Activated CD4-positive, alpha-beta T cell treated with anti-CD3 and anti-CD28 coated beads, Interleukin-2, amount 50 U/mL, for 16 hours (primary cell): ENCODE results near the gene HOXD3.

Source experiments
- DNase-seq: peaks from one replicate; pipeline ENCODE4 v3.0.0-alpha.2; 2020

HOXD3 gene

DNA sequence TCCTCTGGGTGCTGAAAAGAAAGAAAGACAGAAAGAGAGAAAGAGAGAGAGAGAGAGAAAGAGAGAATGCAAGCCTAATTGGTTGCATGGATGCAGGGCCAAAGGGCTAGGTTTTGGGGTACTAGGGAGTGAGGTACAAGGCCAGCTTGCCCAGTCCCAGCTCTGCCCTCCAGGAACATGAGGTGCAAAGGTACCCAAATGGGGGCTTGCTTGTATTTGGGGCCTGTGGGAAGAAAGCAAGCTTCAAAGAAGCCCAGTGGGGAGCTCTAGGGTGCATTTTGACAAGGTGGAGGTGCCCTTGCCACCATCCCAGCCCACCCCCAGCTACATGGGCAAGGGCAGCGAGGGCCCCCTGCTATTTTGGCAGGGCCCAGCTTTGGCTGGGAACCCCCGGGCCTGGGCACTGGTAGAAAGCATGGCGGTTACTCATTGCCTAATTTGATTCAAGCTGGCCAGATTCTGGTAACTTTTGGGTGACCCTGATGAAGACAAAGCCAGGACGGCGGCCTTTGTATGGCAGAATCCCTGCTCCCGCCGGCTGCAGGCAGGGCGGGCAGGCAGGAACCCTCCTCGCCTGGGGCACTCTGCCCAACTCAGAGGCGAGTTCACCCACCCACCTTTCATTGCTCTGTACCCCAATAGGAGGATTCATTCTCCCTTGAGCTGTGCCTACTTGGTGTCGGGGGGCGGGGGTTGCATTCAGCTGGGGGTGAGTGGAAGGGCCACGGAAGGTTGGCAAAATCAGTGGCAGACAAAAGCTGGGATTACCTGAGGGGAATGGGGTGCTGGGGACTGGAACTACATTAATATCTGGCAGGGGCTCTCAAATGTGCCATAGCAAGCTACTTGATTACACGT is 6.3 kb upstream of the HOXD3 start:
- no peak for DNase-seq

DNA sequence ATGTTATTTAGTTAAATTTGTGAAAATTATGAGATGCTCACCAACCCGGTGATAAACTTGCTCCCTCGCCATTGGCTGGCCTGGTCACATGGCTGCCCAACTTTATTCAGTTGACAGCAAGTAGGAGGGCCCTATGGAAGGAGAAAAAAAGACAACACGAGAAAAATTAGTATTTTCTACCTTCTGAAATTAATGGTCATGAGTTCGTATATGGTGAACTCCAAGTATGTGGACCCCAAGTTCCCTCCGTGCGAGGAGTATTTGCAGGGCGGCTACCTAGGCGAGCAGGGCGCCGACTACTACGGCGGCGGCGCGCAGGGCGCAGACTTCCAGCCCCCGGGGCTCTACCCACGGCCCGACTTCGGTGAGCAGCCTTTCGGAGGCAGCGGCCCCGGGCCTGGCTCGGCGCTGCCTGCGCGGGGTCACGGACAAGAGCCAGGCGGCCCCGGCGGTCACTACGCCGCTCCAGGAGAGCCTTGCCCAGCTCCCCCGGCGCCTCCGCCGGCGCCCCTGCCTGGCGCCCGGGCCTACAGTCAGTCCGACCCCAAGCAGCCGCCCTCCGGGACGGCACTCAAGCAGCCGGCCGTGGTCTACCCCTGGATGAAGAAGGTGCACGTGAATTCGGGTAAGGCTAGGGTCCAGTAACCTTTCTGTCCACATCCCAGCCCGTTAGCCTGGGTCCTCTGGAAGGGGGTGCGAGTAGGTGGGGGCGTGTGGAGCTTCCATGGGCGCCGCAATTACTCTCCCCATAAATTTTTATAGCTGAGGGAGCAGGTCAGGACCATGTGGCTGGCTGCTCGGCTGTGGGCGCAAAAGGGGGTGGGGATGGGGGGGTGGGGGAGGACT is 5.4 kb upstream of the HOXD3 start, which contains the start of gene HOXD4:
Gene HOXD4, plus strand, starts transcription at position 109 of the 846 bp plus-strand sequence. Its CDS starts 84 bp downstream, at position 193.
- no peak for DNase-seq

- no peak for DNase-seq
Measured at GRCh38 chr2:176152350-176153181, 4.5 kb upstream of the HOXD3 start.

DNA sequence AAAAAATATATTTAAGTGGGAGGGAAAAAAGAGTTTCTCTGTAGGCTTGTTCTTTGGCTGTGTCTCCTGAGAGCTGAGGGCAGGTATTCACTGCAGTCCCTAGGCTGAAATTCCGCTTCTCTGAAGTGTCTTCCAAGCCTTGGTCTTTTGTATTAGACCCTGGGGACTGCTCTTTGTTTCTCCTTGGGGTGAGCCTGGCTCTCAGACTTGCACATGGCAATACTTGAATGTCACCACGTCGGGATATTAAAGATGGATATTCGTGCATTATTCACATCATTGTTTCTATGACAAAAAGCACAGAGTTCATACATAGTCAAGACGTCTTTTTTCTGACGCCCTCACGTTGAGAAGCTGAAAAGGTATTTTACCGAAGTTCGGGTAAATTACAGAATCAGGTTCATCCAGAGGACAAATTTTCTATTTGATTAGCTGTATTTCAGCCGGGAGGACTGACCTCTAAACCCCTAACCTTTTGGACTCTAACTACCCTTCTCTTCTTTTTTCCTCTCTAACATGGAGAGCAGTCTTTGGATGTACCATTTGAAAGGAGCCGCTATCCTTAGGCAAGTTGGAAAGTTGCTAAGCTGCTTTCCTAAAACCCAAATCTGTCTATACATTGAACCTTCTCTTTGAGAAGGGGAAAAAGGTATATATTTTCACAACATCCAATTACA is 2.4 kb upstream of the HOXD3 start:
- DNase-seq, result no peak

DNA sequence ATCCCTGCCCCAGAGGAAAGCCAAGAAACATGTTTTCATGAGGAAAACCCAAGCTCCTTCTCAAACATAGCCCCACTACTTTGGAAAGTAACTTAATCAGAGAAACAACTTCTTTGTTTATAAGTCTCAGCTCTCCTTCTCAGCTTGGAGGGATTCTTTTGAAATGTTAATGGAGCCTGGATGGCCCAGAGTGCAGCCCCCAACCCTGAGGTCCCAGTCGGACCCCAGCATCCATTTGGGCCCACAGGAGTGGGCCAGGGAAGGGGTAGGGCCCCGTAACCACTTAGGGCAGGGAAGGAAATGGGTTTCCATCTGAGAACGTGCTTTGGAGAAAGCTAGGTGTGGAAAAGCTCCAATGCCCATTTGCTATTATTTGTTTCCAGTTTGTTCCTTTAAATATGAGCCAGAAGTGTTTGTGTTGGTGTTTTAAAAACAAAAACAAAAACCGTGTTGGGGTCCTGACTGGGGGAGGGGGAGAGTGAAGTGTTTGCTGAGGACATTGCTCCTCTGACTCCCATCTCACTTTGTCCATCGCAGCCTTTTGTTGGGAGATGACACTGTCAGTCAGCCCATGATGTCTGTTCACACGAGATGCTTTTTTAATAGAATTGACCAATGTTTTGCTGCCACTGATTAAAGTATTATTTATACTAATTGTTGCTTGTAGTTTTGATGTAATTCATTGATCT is 1.6 kb upstream of the HOXD3 start:
- DNase-seq, result no peak

DNA sequence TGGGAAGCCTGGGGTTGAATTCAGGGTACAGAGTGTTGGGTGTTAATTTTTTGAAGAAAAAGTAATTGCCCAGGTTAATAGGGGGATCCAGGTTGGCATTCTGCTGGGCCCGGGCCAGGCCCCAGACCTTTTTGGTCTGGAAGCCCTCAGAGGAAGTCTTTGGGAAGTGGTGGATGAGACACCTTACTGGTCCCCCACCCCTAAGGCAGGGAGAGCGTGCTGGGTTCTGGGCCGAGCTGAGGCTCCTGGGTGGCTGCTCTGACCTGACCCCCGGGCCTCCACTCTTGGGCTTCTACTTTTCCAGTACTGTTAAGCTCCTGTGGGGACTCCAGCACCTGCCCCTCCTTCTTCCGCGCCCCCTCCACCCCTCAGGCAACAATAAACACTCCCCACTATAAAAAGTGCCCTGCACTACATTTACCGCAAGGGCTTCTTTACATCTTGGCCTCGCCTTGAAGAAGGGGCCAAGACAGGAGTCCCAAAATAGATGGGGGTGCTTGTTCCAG is 753 bp upstream of the HOXD3 start:
- DNase-seq, result no peak

- no peak for DNase-seq
Measured at GRCh38 chr2:176157499-176158185, 535 bp downstream of the HOXD3 start.

- no peak for DNase-seq
Measured at GRCh38 chr2:176158186-176158591, 1.1 kb downstream of the HOXD3 start.

- DNase-seq, result no peak
Measured at GRCh38 chr2:176158855-176159662, 2.0 kb downstream of the HOXD3 start.

DNA sequence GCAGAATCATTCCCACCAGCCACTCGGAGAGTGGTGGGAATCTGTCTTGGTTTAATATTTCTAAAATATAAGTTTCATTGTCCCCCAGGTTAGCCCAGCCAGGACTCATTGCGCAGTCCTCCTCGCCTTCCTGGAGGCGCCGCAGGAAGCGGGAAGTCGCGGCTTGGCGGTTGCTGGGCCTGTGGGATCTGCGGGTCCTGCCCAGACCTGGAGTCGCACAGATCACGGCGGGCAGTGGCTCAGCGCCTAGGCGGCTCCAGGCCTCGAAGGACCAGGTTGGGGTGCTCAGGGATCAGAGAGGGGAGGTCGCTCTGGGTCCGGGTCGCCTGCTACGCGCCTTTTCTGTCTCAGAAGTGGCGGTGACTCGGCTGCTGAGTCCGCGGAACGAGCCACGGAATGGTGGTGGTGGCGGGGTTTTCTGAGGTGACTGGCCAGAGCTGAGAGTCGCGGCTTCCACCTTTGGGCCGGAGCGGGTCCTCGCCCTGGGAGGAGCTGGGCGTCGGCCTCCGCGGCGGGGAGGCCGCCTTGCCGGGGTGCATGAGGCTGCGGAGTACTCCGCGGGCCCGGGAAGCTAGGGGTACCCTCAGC is 2.6 kb downstream of the HOXD3 start:
- no peak for DNase-seq

DNA sequence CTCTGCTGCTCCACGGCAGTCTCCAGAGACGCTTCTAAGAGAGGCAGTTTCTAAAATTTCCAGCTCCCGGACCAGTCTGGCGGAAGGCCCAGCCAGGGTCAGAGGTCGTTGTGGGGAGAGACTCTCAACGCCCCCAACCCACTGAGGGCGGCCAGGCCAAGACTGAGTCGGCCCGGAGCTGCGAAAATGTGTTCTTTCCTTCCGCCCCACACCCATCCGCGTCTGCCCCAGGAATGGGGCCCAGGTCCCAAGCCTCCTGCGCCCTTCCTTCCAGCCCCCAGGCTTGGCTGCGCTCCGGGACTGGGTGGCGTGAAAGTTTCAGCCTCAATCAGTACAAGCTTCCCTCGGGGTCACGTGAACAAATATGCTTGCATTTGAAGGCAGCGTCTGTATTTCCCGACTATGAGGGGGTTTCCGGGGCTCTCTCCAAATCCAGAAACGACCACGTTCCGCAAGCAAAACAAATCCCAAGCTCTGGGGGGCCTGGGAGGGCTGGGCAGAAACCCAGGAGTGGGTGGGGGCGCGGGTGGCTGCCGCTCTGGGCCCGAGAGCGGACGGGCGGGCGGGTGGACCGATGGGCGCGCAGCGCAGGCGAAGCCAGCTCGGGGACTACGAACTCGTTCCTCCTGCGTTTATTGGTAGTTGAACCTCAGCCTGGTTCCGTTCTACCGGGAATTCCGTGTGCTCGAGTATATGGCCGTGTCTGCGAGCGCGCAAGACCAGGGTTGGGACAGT is 3.3 kb downstream of the HOXD3 start:
- DNase-seq, result no peak

DNA sequence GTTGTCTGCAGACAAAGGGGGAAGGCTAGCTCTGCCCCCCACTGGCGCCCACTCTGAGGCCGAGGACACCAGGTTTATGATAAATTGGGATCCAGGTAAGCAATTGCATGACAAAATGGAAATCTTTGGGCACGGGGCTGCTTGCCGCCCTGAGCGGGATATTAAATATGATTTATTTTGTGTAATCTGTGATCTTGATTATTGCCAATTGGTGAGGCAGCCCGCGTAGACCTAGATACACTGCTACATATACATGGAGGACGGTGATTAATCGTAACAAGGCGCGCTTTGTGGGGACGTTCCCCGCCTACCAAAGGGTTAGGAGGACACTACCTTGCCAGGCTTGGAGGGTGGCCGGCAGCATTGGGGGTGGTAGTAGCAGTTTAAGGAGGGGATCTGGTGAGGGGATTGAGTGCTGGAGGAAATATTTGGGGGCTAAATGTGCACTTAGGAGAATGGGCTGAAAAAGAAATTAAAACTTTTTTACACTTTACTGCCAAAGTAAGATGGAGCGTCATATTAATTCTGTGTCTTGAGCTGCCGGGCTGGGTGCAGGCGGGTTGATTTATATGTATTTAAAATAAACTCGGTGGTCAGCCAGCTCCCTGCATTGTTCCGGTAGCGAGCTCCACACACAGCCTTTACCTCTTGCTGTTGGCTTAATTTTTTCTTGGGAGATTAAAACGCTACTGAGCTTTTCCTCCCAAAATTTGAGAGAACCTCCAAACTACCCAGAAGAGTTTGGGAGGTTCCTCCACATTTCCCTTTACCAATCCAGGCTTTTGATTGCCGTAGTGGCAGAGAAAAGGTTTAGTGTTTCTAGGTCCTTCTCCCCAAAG is 4.1 kb downstream of the HOXD3 start:
- no peak for DNase-seq

- DNase-seq, result no peak
Measured at GRCh38 chr2:176161825-176162626, 4.9 kb downstream of the HOXD3 start.

DNA sequence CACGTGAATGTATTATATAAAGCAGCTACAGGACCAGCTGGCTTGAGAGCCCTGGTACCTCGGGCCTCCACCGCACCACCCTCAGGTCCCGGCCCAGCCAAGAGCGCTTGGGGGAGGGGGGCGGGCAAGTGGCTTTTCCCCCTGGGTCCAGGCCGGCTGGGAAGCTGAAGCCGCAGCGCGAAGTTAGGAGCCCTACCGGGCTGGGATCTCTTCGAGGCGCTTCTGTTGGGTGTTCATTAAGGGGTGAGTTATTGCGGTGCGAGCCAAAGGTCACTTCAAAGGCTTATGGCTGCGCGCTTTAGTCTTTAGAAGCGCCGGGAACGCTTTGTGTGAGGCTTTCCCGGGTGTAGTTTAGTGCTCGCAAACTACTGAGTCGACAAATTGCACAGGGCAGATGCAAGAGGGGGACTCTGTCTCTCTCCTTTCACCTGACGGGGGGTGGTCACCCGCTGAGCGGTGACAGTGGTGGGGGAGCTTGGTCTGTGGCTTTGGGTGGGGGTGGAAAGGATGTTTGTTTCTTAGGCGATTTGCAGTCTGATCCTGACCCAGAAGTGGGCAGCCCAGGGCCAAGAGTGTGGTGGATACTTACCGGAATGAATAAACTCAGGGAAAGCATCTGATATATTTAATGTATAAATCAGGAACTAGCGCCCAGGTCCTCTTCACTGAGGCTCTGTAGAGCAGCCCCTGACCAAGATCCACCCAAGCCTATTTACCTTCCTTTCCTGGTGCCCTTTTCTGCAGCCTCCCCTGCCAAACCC is 6.0 kb downstream of the HOXD3 start:
- no peak for DNase-seq

GRCh38 chr2:176163672-176164056 is 6.6 kb downstream of the HOXD3 start:
- DNase-seq, result no peak

GRCh38 chr2:176164201-176164600 is 7.1 kb downstream of the HOXD3 start:
- DNase-seq, result no peak
